ENCODE results near the gene OR2S2. TPM values are rescaled to one million over a fixed set of nuclear protein-coding genes. Genes with fewer than 3 reads are reported as not detected.
"Not testable (repeated sequence)": the region's sequence is repeated elsewhere in the genome, so short reads cannot be mapped to it uniquely, and the experiment has no call there.

The OR2S2 gene, protein sequence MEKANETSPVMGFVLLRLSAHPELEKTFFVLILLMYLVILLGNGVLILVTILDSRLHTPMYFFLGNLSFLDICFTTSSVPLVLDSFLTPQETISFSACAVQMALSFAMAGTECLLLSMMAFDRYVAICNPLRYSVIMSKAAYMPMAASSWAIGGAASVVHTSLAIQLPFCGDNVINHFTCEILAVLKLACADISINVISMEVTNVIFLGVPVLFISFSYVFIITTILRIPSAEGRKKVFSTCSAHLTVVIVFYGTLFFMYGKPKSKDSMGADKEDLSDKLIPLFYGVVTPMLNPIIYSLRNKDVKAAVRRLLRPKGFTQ
- not detected for total RNA-seq
- long read RNA-seq, donor 1: 0 reads
- long read RNA-seq, donor 2: 0 reads

- DNase-seq: no peak
- intact Hi-C loops (cut with DNase I, micrococcal nuclease): loop anchor here in 1 of 2 donors (10.0 kb wide), 1 partner anchor 57 kb away; no protein-coding TSS in a partner anchor
Observed at GRCh38 chr9:35958104-35958837, at the start of gene OR2S2. Gene OR2S2, minus strand, starts transcription at chr9:35958154. Its CDS starts 56 bp downstream, at chr9:35958098.

GRCh38 chr9:36007316-36007708 lies 49.4 kb upstream of the OR2S2 start:
- intact Hi-C loops (cut with DNase I, micrococcal nuclease): loop anchor here in 1 of 2 donors (5.0 kb wide), 1 partner anchor 45 kb away; no protein-coding TSS in a partner anchor
- no peak for ATAC-seq

More at GRCh38 chr9:35958104-35958837, at the start of gene OR2S2:
- no peak for ATAC-seq
- no peaks in the 10 kb centered on the region for H3K36me3 ChIP-seq (ENCODE audit: low read depth)
- peaks cover 27% of the 10 kb centered on the region for H3K4me1 ChIP-seq (ENCODE audit: low read depth)
- H3K9me3 ChIP-seq: no peaks in the 10 kb centered on the region
- H3K4me3 ChIP-seq: no peak within 1 kb of the TSS
- TF ChIP-seq, protein P1, sequence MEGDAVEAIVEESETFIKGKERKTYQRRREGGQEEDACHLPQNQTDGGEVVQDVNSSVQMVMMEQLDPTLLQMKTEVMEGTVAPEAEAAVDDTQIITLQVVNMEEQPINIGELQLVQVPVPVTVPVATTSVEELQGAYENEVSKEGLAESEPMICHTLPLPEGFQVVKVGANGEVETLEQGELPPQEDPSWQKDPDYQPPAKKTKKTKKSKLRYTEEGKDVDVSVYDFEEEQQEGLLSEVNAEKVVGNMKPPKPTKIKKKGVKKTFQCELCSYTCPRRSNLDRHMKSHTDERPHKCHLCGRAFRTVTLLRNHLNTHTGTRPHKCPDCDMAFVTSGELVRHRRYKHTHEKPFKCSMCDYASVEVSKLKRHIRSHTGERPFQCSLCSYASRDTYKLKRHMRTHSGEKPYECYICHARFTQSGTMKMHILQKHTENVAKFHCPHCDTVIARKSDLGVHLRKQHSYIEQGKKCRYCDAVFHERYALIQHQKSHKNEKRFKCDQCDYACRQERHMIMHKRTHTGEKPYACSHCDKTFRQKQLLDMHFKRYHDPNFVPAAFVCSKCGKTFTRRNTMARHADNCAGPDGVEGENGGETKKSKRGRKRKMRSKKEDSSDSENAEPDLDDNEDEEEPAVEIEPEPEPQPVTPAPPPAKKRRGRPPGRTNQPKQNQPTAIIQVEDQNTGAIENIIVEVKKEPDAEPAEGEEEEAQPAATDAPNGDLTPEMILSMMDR (IDR thresholded peaks at IDR 0.05): no peak

GRCh38 chr9:36006549-36007315 lies 48.8 kb upstream of the OR2S2 start:
- H3K9me3 ChIP-seq: no peaks in the 10 kb centered on the region
- ATAC-seq: peak; percentile 96
- intact Hi-C loops (cut with DNase I, micrococcal nuclease): loop anchor here in 1 of 2 donors (5.0 kb wide), 1 partner anchor 44 kb away; no protein-coding TSS in a partner anchor
- H3K4me1 ChIP-seq (ENCODE audit: low read depth): peaks cover 11% of the 10 kb centered on the region
- TF ChIP-seq, protein P1 (IDR thresholded peaks at IDR 0.05): no peak
- no peak overlapping the region for H3K4me3 ChIP-seq
- no peaks in the 10 kb centered on the region for H3K36me3 ChIP-seq (ENCODE audit: low read depth)
- DNase-seq: peak in 1 of 3 donors; percentile 58

More at GRCh38 chr9:36007316-36007708, 49.4 kb upstream of the OR2S2 start:
- TF ChIP-seq, protein P1 (IDR thresholded peaks at IDR 0.05): no peak
- no peaks in the 10 kb centered on the region for H3K9me3 ChIP-seq
- H3K4me3 ChIP-seq: no peak overlapping the region
- peaks cover 11% of the 10 kb centered on the region for H3K4me1 ChIP-seq (ENCODE audit: low read depth)
- DNase-seq: no peak
- no peaks in the 10 kb centered on the region for H3K36me3 ChIP-seq (ENCODE audit: low read depth)

DNA sequence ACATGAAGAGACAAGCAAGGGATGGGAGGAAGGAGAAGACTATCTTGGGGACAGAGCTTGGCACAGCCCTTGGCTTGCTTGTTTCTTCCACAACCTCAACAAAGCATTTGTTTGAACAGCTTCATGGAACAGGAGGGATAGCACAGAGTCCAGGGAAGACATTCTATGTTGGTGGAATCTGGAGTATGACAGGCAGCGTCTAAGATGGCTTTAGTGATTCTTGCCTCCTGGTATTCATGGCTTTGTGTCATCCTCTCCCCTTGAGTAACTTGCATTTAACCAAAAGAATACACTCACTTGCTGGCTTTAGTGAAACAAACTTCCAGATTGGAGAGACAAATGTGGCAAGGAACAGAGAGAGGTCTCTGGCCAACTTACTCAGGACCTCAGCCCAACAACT lies 47.9 kb upstream of the OR2S2 start:
- Histone ChIP-seq H3K36me3 (ENCODE audit: low read depth) (no peaks in the 10 kb centered on the region), H3K4me1 (ENCODE audit: low read depth) (peaks cover 11% of the 10 kb centered on the region), H3K4me3 (no peak overlapping the region), H3K9me3 (no peaks in the 10 kb centered on the region)
- DNase-seq: no peak
- intact Hi-C loops (cut with DNase I, micrococcal nuclease): loop anchor here in 1 of 2 donors (5.0 kb wide), 1 partner anchor 44 kb away; no protein-coding TSS in a partner anchor
- no peak for ATAC-seq
- TF ChIP-seq, protein P1 (IDR thresholded peaks at IDR 0.05): no peak

DNA sequence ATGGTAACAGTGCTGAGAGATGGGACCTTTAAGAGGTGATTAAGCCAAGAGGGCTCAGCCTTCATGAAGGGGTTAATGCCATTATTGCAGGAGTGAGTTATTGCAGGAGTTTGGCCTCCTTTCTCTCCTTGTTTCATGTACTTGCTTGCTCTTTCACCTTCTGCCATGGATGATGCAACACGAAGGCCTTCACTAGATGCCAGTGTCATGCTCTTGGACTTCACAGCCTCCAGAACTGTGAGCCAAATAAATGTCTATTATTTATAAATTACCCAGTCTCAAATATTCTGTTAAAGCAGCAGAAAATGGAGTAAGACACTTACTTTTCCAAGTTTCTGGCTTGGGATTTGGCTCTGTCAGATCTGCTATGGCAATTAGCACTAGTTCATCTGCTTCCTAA lies 40.4 kb upstream of the OR2S2 start:
- DNase-seq (no peak), ATAC-seq (no peak)
- Histone ChIP-seq H3K4me3 (no peak overlapping the region), H3K9me3 (no peaks in the 10 kb centered on the region), H3K4me1 (ENCODE audit: low read depth) (no peaks in the 10 kb centered on the region), H3K36me3 (ENCODE audit: low read depth) (no peaks in the 10 kb centered on the region)
- intact Hi-C loops (cut with DNase I, micrococcal nuclease): no loop called here
- TF ChIP-seq, protein P1 (IDR thresholded peaks at IDR 0.05): no peak

DNA sequence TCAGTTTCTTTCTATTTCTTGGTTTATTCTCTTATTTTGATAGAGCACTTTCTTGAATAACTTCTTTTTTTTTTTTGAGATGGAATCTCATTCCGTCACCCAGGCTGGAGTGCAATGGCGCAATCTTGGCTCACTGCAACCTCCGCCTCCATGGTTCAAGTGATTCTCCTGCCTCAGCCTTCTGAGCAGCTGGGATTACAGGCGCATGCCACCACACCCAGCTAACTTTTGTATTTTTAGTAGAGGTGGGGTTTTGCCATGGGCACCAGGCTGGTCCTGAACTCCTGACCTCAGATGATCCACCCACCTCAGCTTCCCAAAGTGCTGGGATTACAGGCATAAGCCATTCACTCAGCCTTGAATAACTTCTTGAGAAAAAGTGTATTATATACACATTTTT lies 39.1 kb upstream of the OR2S2 start:
- DNase-seq; H3K4me1 ChIP-seq (ENCODE audit: low read depth); intact Hi-C loops (cut with DNase I, micrococcal nuclease); H3K36me3 ChIP-seq (ENCODE audit: low read depth); ATAC-seq; H3K4me3 ChIP-seq; H3K9me3 ChIP-seq: not testable (repeated sequence)

All from mucosa of descending colon (tissue), 3 donors.